SK-N-SH treated with all-trans-retinoic acid at 6 μM for 48 hours (cell line): ENCODE data around the gene AUH.

Experiments used
- ARNTL ChIP-seq: fragments of 450-650 bp; formaldehyde crosslinking; IDR thresholded peaks from 2 replicates; pipeline ENCODE4 v1.5.0; 2020; ENCODE audit warnings: low read depth, mild to moderate bottlenecking, moderate library complexity, borderline replicate concordance
- BACH2 ChIP-seq: fragments of 250-450 bp; sonication (Bioruptor Pico); IDR thresholded peaks from 2 replicates; pipeline ENCODE4 v1.9.0; 2021; ENCODE audit warnings: mild to moderate bottlenecking, borderline replicate concordance
- CREB5 ChIP-seq: fragments of 250-450 bp; sonication (Bioruptor Pico); IDR thresholded peaks from 2 replicates; pipeline ENCODE4 v1.5.1; 2020; ENCODE audit warnings: low read depth, mild to moderate bottlenecking, moderate library complexity
- CSDC2 ChIP-seq: fragments of 250-450 bp; sonication (Bioruptor Pico); IDR thresholded peaks from 2 replicates; pipeline ENCODE4 v1.5.0; 2020; ENCODE audit warnings: mild to moderate bottlenecking, moderate library complexity
- CSRNP3 ChIP-seq: fragments of 250-450 bp; sonication (Bioruptor Pico); IDR thresholded peaks from 2 replicates; pipeline ENCODE4 v1.5.1; 2021; ENCODE audit warnings: mild to moderate bottlenecking, moderate library complexity
- ESRRG ChIP-seq: fragments of 250-450 bp; sonication (Bioruptor Pico); IDR thresholded peaks from 2 replicates; pipeline ENCODE4 v1.6.1; 2021; ENCODE audit warnings: mild to moderate bottlenecking
- ISL1 ChIP-seq: fragments of 250-450 bp; sonication (Bioruptor Pico); IDR thresholded peaks from 2 replicates; pipeline ENCODE4 v2.1.2; 2022; ENCODE audit warnings: mild to moderate bottlenecking, moderate library complexity
- PATZ1 ChIP-seq: fragments of 250-450 bp; sonication (Bioruptor Pico); IDR thresholded peaks from 2 replicates; pipeline ENCODE4 v1.8.0; 2020; ENCODE audit warnings: mild to moderate bottlenecking, moderate library complexity, borderline replicate concordance
- POU6F1 ChIP-seq: fragments of 250-450 bp; sonication (Bioruptor Pico); IDR thresholded peaks from 2 replicates; pipeline ENCODE4 v1.8.0; 2021; ENCODE audit warnings: low read depth, mild to moderate bottlenecking, moderate library complexity, borderline replicate concordance
- ZFP3 ChIP-seq: fragments of 250-450 bp; sonication (Bioruptor Pico); IDR thresholded peaks from 2 replicates; pipeline ENCODE4 v1.5.0; 2020; ENCODE audit warnings: mild to moderate bottlenecking, moderate library complexity
- ZFP30 ChIP-seq: fragments of 450-650 bp; formaldehyde crosslinking; IDR thresholded peaks from 2 replicates; pipeline ENCODE4 v1.5.0; 2022; ENCODE audit warnings: mild to moderate bottlenecking, moderate library complexity
- ZNF565 ChIP-seq: fragments of 450-650 bp; formaldehyde crosslinking; conservative IDR thresholded peaks from 2 replicates; pipeline ENCODE4 v1.5.0; 2020; ENCODE audit warnings: low read depth, mild to moderate bottlenecking, moderate library complexity

- TF ChIP-seq BACH2 (CRISPR knock-in tag) (no peak), CSDC2 (CRISPR knock-in tag) (no peak), CREB5 (CRISPR knock-in tag) (no peak), PATZ1 (no peak), ZNF565 (CRISPR knock-in tag) (no peak), ISL1 (CRISPR knock-in tag) (no peak), ESRRG (no peak), POU6F1 (CRISPR knock-in tag) (no peak), ZFP30 (CRISPR knock-in tag) (no peak), ARNTL (CRISPR knock-in tag) (no peak), ZFP3 (CRISPR knock-in tag) (no peak), CSRNP3 (CRISPR knock-in tag) (no peak)
These were observed 17.7 kb upstream of the AUH start for GRCh38 chr9:91379426-91379825.
